Lung (tissue), 12 donors: ENCODE data around the gene CLDND2. TPM values are rescaled to one million over a fixed set of nuclear protein-coding genes. Genes with fewer than 3 reads are reported as not detected.

Experiments used
- ATAC-seq: fragments of 200-7000 bp; cut with Tn5 transposase; one replicate; pipeline ENCODE4 v1.9.1; 2020; ENCODE audit warnings: moderate number of reproducible peaks; ENCODE audit not compliant: insufficient read depth, low FRiP score
- DNase-seq, 3 donors: peaks; one replicate each; pipeline ENCODE4 v3.0.0-alpha.2; 2013 to 2017
- H3K27ac ChIP-seq, 2 donors: one replicate each; pipeline ENCODE4 v1.5.1; 2013; ENCODE audit warnings: mild to moderate bottlenecking in 2 of 2, moderate library complexity in 2 of 2, control low read depth in 1 of 2, inconsistent platforms in 1 of 2, low read depth in 1 of 2, low read length in 1 of 2
- H3K27me3 ChIP-seq, 3 donors: one replicate each; pipeline ENCODE4 v1.5.1; 2013; ENCODE audit warnings: low read length in 2 of 3; ENCODE audit not compliant: control insufficient read depth in 3 of 3, insufficient read depth in 3 of 3
- H3K36me3 ChIP-seq, 4 donors: one replicate each; pipeline ENCODE4 v1.5.1; 2013; ENCODE audit warnings: low read length in 4 of 4, mild to moderate bottlenecking in 1 of 4, moderate library complexity in 1 of 4; ENCODE audit not compliant: control insufficient read depth in 4 of 4, insufficient read depth in 4 of 4
- H3K4me1 ChIP-seq, 5 donors: one replicate each; pipeline ENCODE4 v1.5.1; 2013; ENCODE audit warnings: low read length in 5 of 5, mild to moderate bottlenecking in 2 of 5, moderate library complexity in 1 of 5; ENCODE audit not compliant: control insufficient read depth in 5 of 5, insufficient read depth in 5 of 5
- H3K4me3 ChIP-seq: one replicate; pipeline ENCODE4 v1.5.1; 2013; ENCODE audit warnings: mild to moderate bottlenecking, control low read depth, moderate library complexity
- H3K9ac ChIP-seq, 2 donors: one replicate each; pipeline ENCODE4 v1.5.1; 2013; ENCODE audit warnings: low read length in 2 of 2, control low read depth in 1 of 2; ENCODE audit not compliant: insufficient read depth in 1 of 2
- H3K9me3 ChIP-seq, 4 donors: one replicate each; pipeline ENCODE4 v1.5.1; 2013; ENCODE audit warnings: low read length in 3 of 4, mild to moderate bottlenecking in 1 of 4, moderate library complexity in 1 of 4; ENCODE audit not compliant: control insufficient read depth in 4 of 4, insufficient read depth in 3 of 4
- CTCF ChIP-seq: IDR thresholded peaks from 2 replicates; pipeline ENCODE4 v1.5.1; 2012; ENCODE audit warnings: mild to moderate bottlenecking; ENCODE audit errors: control extremely low read depth, extremely low read depth
- WGBS, 2 donors: extraction: QIAGEN DNeasy Blood & Tissue Kit; methylation state at CpG; one replicate each; pipeline ENCODE4 v1.1.7; 2013; 5-methylcytosine and 5-hydroxymethylcytosine counted together
- polyA plus RNA-seq, 2 donors: library from polyadenylated mRNA; stranded (reverse); fragments of 200-250 nt; gene quantifications; one replicate each; pipeline ENCODE4 v1.2.1, GENCODE V29; 2013
- total RNA-seq, 2 donors: library from RNA; depleted of rRNA in 1 of 2; stranded (reverse); fragments of >200 nt in 1 of 2; gene quantifications; one replicate each; pipeline ENCODE4 v1.2.1, GENCODE V29; 2014 to 2021
- donor health status: control.
- donor health status: control.
- donor health status: Bipolar disorder and iron deficiency.
- donor health status: healthy.
- donor health status: DM: yes; HTN: yes; CAD: no.

CLDND2 gene
- total and polyA plus RNA-seq, 4 donors = 0.45 to 0.92 (median 0.66) TPM; not detected in 1

- Histone ChIP-seq H3K4me3 (no peak overlapping the region), H3K27me3 (peaks cover 0 to 18% (median 3%) of the 10 kb centered on the region in 3 donors), H3K27ac (no peak overlapping the region), H3K9ac (no peak overlapping the region), H3K9me3 (peaks cover 0 to 8% (median 2%) of the 10 kb centered on the region in 4 donors), H3K4me1 (peaks cover 0 to 10% (median 0%) of the 10 kb centered on the region in 5 donors), H3K36me3 (no peaks in the 10 kb centered on the region)
- no peak for ATAC-seq
- no peak for TF ChIP-seq CTCF
- DNase-seq = no peak
- 52 to 79% methylated on average over 1 of the region's 1 CpG for WGBS, 2 donors
Measured at GRCh38 chr19:51317968-51318367, 50.8 kb downstream of the CLDND2 start.

- WGBS, 2 donors = 89 to 90% methylated on average over 3 of the region's 3 CpGs
- TF ChIP-seq CTCF = no peak
- Histone ChIP-seq H3K27ac (no peak overlapping the region), H3K9me3 (peaks cover 0 to 8% (median 2%) of the 10 kb centered on the region in 4 donors), H3K36me3 (no peaks in the 10 kb centered on the region), H3K27me3 (peaks cover 0 to 19% (median 3%) of the 10 kb centered on the region in 3 donors), H3K9ac (no peak overlapping the region), H3K4me1 (peaks cover 0 to 10% (median 0%) of the 10 kb centered on the region in 5 donors), H3K4me3 (no peak overlapping the region)
- no peak for DNase-seq
- ATAC-seq = no peak
Measured at GRCh38 chr19:51317376-51317775, 51.4 kb downstream of the CLDND2 start.

Other genes with a start within 250 kb of the CLDND2 start
- 10 to 100 TPM in 1 of 2 donors, 1 to 10 TPM in 1; 4.5 to 25.7 TPM for gene SIGLEC9, start 244.1 kb downstream of the CLDND2 start, total RNA-seq
- 10 to 100 TPM in 1 of 2 donors, 1 to 10 TPM in 1; 4.3 to 57.0 TPM for gene SIGLEC9, start 244.1 kb downstream of the CLDND2 start, polyA plus RNA-seq
- 10 to 100 TPM in 1 of 2 donors, 1 to 10 TPM in 1; 6.3 to 13.4 TPM for gene SIGLEC7, start 226.7 kb downstream of the CLDND2 start, total RNA-seq
- 10 to 100 TPM in 1 of 2 donors, 1 to 10 TPM in 1; 2.1 to 29.3 TPM for gene SIGLEC7, start 226.7 kb downstream of the CLDND2 start, polyA plus RNA-seq
- gene CD33, start 143.9 kb downstream of the CLDND2 start, total RNA-seq = 10 to 100 TPM in 1 of 2 donors, 1 to 10 TPM in 1; 7.0 to 20.2 TPM
- 10 to 100 TPM; 13.4 to 40.2 TPM for gene CD33, start 143.9 kb downstream of the CLDND2 start, polyA plus RNA-seq
- not detected for gene SIGLECL1, start 117.9 kb downstream of the CLDND2 start, total RNA-seq
- gene SIGLECL1, start 117.9 kb downstream of the CLDND2 start, polyA plus RNA-seq = under 1 TPM in 1 of 2 donors, not detected in 1; 0.03 TPM
- under 1 TPM; 0.09 to 0.43 TPM for gene IGLON5, start 57.4 kb downstream of the CLDND2 start, total RNA-seq
- gene IGLON5, start 57.4 kb downstream of the CLDND2 start, polyA plus RNA-seq = under 1 TPM in 1 of 2 donors, not detected in 1; 0.18 TPM
- 1 to 10 TPM in 1 of 2 donors, under 1 TPM in 1; 0.57 to 3.1 TPM for gene VSIG10L, start 26.9 kb downstream of the CLDND2 start, total RNA-seq
- gene VSIG10L, start 26.9 kb downstream of the CLDND2 start, polyA plus RNA-seq = 1 to 10 TPM; 1.8 to 3.7 TPM
- 100 to 1,000 TPM in 1 of 2 donors, 10 to 100 TPM in 1; 36.8 to 101 TPM for gene ETFB, start 2.6 kb downstream of the CLDND2 start, total RNA-seq
- 100 to 1,000 TPM; 104 to 118 TPM for gene ETFB, start 2.6 kb downstream of the CLDND2 start, polyA plus RNA-seq
- 10 to 100 TPM; 12.7 to 16.9 TPM for gene NKG7, start 3.7 kb upstream of the CLDND2 start, total RNA-seq
- gene NKG7, start 3.7 kb upstream of the CLDND2 start, polyA plus RNA-seq = 100 to 1,000 TPM in 1 of 2 donors, 10 to 100 TPM in 1; 12.7 to 328 TPM
- not detected for gene LIM2, start 19.0 kb upstream of the CLDND2 start, total RNA-seq
- not detected for gene LIM2, start 19.0 kb upstream of the CLDND2 start, polyA plus RNA-seq
- under 1 TPM in 1 of 2 donors, not detected in 1; 0.64 TPM for gene C19orf84, start 21.6 kb upstream of the CLDND2 start, total RNA-seq
- under 1 TPM; 0.08 to 0.31 TPM for gene C19orf84, start 21.6 kb upstream of the CLDND2 start, polyA plus RNA-seq
- gene SIGLEC10, start 48.6 kb upstream of the CLDND2 start, total RNA-seq = 10 to 100 TPM in 1 of 2 donors, 1 to 10 TPM in 1; 6.8 to 53.1 TPM
- 100 to 1,000 TPM in 1 of 2 donors, 1 to 10 TPM in 1; 3.4 to 248 TPM for gene SIGLEC10, start 48.6 kb upstream of the CLDND2 start, polyA plus RNA-seq
- gene SIGLEC8, start 89.5 kb upstream of the CLDND2 start, total RNA-seq = under 1 TPM; 0.34 to 0.77 TPM
- gene SIGLEC8, start 89.5 kb upstream of the CLDND2 start, polyA plus RNA-seq = under 1 TPM; 0.22 to 0.28 TPM
- gene CEACAM18, start 109.5 kb upstream of the CLDND2 start, total RNA-seq = not detected
- not detected for gene CEACAM18, start 109.5 kb upstream of the CLDND2 start, polyA plus RNA-seq
- gene SIGLEC12, start 132.8 kb upstream of the CLDND2 start, total RNA-seq = 1 to 10 TPM in 1 of 2 donors, under 1 TPM in 1; 0.28 to 3.5 TPM
- 1 to 10 TPM in 1 of 2 donors, under 1 TPM in 1; 0.12 to 5.1 TPM for gene SIGLEC12, start 132.8 kb upstream of the CLDND2 start, polyA plus RNA-seq
- 1 to 10 TPM in 1 of 2 donors, under 1 TPM in 1; 0.23 to 5.3 TPM for gene SIGLEC6, start 162.7 kb upstream of the CLDND2 start, total RNA-seq
- gene SIGLEC6, start 162.7 kb upstream of the CLDND2 start, polyA plus RNA-seq = under 1 TPM; 0.37 to 0.53 TPM
- 10 to 100 TPM in 1 of 2 donors, 1 to 10 TPM in 1; 8.4 to 11.4 TPM for gene ZNF175, start 202.3 kb upstream of the CLDND2 start, total RNA-seq
- 1 to 10 TPM; 2.5 to 3.3 TPM for gene ZNF175, start 202.3 kb upstream of the CLDND2 start, polyA plus RNA-seq